ENCODE data around the gene HIP1R. TPM values are rescaled to one million over a fixed set of nuclear protein-coding genes. Genes with fewer than 3 reads are reported as not detected.

HIP1R gene
- total and polyA plus RNA-seq, 2 of the 8 experiments (the other 6 are each of a cell fraction or from before 2014, with no cell fraction given): 11.2 to 14.5 TPM

GRCh38 chr12:122886161-122886560 lies 50.9 kb downstream of the HIP1R start (continued):
- no peak for TF ChIP-seq SUZ12 (IDR thresholded peaks at IDR 0.05; ENCODE audit: low read length)
- TF ChIP-seq CHD2 (IDR thresholded peaks at IDR 0.05; ENCODE audit: low read length): no peak
- no peak for TF ChIP-seq BRCA1 (IDR thresholded peaks at IDR 0.05; ENCODE audit: low read depth, low read length)
